Muscle of leg (tissue), 11 donors: ENCODE data around the gene SHC2. TPM values are rescaled to one million over a fixed set of nuclear protein-coding genes. Genes with fewer than 3 reads are reported as not detected.
"Not testable (repeated sequence)": the region's sequence is repeated elsewhere in the genome, so short reads cannot be mapped to it uniquely, and the experiment has no call there.

ENCODE experiments used
- DNase-seq: peaks from one replicate; pipeline ENCODE4 v3.0.0; 2013
- H3K27ac ChIP-seq: one replicate; pipeline ENCODE4 v1.5.1; 2013; ENCODE audit warnings: mild to moderate bottlenecking, low read length, control low read depth
- H3K27me3 ChIP-seq: one replicate; pipeline ENCODE4 v1.6.1; 2013; ENCODE audit warnings: low read length; ENCODE audit not compliant: control insufficient read depth, insufficient read depth
- H3K36me3 ChIP-seq: one replicate; pipeline ENCODE4 v1.6.1; 2013; ENCODE audit warnings: low read length; ENCODE audit not compliant: control insufficient read depth, insufficient read depth
- H3K4me1 ChIP-seq: one replicate; pipeline ENCODE4 v1.6.1; 2013; ENCODE audit warnings: low read length; ENCODE audit not compliant: control insufficient read depth, insufficient read depth
- H3K4me3 ChIP-seq: one replicate; pipeline ENCODE4 v1.5.1; 2013; ENCODE audit warnings: low read length, control low read depth
- H3K9me3 ChIP-seq: replicated peaks from 2 replicates; pipeline ENCODE4 v1.6.1; 2013; ENCODE audit warnings: low read depth, low read length; ENCODE audit not compliant: control insufficient read depth
- WGBS: methylation state at CpG from one replicate; pipeline ENCODE4 v1.1.5; 2013; ENCODE audit warnings: missing lambda C conversion rate; ENCODE audit not compliant: insufficient coverage; 5-methylcytosine and 5-hydroxymethylcytosine counted together
- polyA plus RNA-seq, 8 donors: library from polyadenylated mRNA; unstranded; fragments of 120-200 nt; gene quantifications; one replicate each; pipeline versions ENCODE4 v1.2.1 to v1.2.3, GENCODE V29; 2013; ENCODE audit warnings: inconsistent platforms in 1 of 8, low replicate concordance in 1 of 8; ENCODE audit not compliant: insufficient read length in 8 of 8, insufficient read depth in 1 of 8
- total RNA-seq: library from RNA; stranded (reverse); fragments of 120-200 nt; gene quantifications from one replicate; pipeline ENCODE4 v1.2.4, GENCODE V29; 2013

SHC2 gene
- total and polyA plus RNA-seq, 9 donors, result 13.9 to 46.6 (median 31.5) TPM

DNA sequence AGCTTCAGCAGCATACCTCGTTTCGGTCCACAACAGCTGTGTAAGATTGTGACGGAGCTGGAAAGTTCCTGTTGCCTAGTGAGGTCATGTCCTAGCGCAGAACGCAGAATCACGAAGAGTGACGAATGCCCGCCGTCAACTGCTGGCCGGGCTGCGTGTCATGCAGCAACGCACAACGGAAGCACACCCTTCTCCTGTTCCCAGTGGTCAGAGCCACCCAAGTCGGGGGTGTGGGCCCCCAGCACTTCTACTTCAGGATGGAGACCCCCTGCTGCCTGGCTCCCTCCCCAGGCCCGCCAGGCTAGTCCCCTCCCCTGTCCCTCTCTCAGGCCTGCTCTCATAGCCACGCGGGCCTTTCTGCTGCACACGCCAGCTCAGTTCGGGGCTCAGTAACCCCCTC, 77.8 kb downstream of the SHC2 start:
- DNase-seq, result no peak
- peaks cover 10% of the 10 kb centered on the region for H3K27me3 ChIP-seq
- H3K27ac ChIP-seq, result no peak overlapping the region
- H3K4me3 ChIP-seq, result no peak overlapping the region
- no peaks in the 10 kb centered on the region for H3K9me3 ChIP-seq
- WGBS, result 81% methylated on average over 19 of the region's 19 CpGs
- H3K36me3 ChIP-seq, result no peaks in the 10 kb centered on the region
- peaks cover 5% of the 10 kb centered on the region for H3K4me1 ChIP-seq

GRCh38 chr19:382578-382977, 78.3 kb downstream of the SHC2 start:
- H3K36me3 ChIP-seq, H3K27ac ChIP-seq, H3K27me3 ChIP-seq, DNase-seq, H3K4me1 ChIP-seq, H3K4me3 ChIP-seq, H3K9me3 ChIP-seq: not testable (repeated sequence)
- WGBS, result 76% methylated on average over 4 of the region's 9 CpGs

- not testable (repeated sequence) for H3K9me3 ChIP-seq, H3K27me3 ChIP-seq, DNase-seq, H3K36me3 ChIP-seq, H3K4me1 ChIP-seq, H3K27ac ChIP-seq, H3K4me3 ChIP-seq
- 74% methylated on average over 8 of the region's 11 CpGs for WGBS
These were observed 78.9 kb downstream of the SHC2 start for GRCh38 chr19:381901-382300.

DNA sequence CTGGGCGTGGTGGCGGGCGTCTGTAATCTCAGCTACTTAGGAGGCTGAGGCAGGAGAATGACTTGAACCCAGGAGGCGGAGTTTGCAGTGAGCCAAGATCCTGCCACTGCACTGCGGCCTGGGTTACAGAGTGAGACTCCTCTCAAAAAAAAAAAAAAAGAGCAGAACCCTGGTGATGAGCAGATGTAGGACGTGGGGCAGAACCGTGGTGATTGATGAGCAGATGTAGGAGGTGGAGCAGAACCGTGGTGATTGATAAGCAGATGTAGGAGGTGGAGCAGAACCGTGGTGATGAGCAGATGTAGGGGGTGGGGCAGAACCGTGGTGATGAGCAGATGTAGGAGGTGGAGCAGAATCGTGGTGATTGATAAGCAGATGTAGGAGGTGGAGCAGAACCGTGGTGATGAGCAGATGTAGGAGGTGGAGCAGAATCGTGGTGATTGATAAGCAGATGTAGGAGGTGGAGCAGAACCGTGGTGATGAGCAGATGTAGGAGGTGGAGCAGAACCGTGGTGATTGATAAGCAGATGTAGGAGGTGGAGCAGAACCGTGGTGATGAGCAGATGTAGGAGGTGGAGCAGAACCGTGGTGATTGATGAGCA, 80.1 kb downstream of the SHC2 start:
- not testable (repeated sequence) for H3K27ac ChIP-seq, DNase-seq, H3K4me3 ChIP-seq, H3K4me1 ChIP-seq, H3K9me3 ChIP-seq, H3K36me3 ChIP-seq
- WGBS, result 88% methylated on average over 5 of the region's 17 CpGs
- H3K27me3 ChIP-seq, result peaks cover 11% of the 10 kb centered on the region

GRCh38 chr19:379796-380195, 81.0 kb downstream of the SHC2 start:
- H3K4me3 ChIP-seq, result no peak overlapping the region
- H3K4me1 ChIP-seq, result peaks cover 5% of the 10 kb centered on the region
- WGBS, result 87% methylated on average over 14 of the region's 16 CpGs
- peaks cover 14% of the 10 kb centered on the region for H3K27me3 ChIP-seq
- no peak for DNase-seq
- no peak overlapping the region for H3K27ac ChIP-seq
- no peaks in the 10 kb centered on the region for H3K36me3 ChIP-seq
- H3K9me3 ChIP-seq, result no peaks in the 10 kb centered on the region

GRCh38 chr19:378706-379105, 82.1 kb downstream of the SHC2 start:
- Histone ChIP-seq H3K9me3 (no peaks in the 10 kb centered on the region), H3K36me3 (no peaks in the 10 kb centered on the region), H3K27ac (no peak overlapping the region), H3K4me3 (no peak overlapping the region), H3K27me3 (peaks cover 18% of the 10 kb centered on the region), H3K4me1 (peaks cover 5% of the 10 kb centered on the region)
- no peak for DNase-seq
- WGBS, result 84% methylated on average over 9 of the region's 14 CpGs

DNA sequence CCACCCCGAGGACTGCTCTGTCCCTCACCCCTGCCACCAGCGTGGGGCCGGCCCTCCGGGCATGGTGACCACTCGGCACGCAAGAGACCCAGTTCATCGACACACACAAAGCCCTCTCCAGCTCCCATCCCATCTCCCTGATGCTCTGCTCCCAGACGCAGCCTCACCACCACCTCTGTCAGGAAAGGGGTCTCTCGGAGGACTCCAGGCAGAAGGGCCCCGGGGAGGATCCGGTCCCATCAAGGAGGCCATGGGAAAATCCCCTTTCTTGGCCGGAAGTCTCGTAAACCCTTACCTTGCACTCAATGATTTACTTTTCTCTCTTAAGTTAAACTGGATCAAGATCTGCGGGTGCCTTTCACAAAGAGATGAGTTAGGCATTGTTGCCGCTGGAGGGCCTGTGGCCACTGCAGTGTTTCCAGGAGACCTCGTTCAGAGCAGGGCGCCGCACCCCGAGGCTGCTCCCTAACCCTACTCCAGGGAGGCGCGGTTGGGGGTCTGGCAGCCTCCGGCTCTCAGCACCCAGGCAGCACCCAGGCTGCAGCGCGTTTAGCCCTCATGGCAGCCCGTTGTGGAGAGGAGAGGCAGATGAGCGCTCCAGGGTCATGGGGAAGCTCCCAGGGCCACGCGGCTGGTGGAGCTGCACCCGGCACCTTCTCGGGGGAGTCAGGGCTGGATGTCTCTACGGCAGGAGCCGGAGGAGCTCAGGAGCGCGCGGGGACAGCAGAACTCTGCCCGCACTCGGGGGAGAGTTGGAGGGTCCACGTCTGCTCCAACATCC, 82.8 kb downstream of the SHC2 start:
- Histone ChIP-seq H3K27me3 (peaks cover 16% of the 10 kb centered on the region), H3K9me3 (no peaks in the 10 kb centered on the region), H3K4me1 (peaks cover 12% of the 10 kb centered on the region), H3K27ac (no peak overlapping the region), H3K4me3 (no peak overlapping the region), H3K36me3 (no peaks in the 10 kb centered on the region)
- 65% methylated on average over 27 of the region's 38 CpGs for WGBS
- DNase-seq, result no peak

DNA sequence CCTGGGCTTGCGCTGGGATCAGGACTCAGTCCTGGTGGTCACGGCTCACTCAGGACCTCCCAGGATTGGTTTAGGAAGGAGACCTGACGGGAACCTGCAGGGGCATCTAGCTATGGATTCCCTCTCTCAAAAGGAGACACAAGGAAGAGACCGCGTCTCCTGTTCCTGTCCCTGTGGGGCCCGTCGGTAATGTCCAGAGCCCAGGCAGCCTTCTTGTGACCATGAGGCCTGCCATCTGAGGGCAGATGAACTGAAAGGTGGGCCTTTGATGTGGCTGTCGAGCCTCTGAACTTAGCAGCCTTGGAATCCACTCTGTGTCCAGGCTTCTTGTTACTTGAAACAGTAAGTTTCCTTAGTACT, 84.7 kb downstream of the SHC2 start:
- Histone ChIP-seq H3K27me3 (peaks cover 17% of the 10 kb centered on the region), H3K9me3 (no peaks in the 10 kb centered on the region), H3K27ac (no peak overlapping the region), H3K4me1 (peaks cover 31% of the 10 kb centered on the region), H3K4me3 (no peak overlapping the region), H3K36me3 (no peaks in the 10 kb centered on the region)
- no peak for DNase-seq
- 78% methylated on average over 8 of the region's 8 CpGs for WGBS

DNA sequence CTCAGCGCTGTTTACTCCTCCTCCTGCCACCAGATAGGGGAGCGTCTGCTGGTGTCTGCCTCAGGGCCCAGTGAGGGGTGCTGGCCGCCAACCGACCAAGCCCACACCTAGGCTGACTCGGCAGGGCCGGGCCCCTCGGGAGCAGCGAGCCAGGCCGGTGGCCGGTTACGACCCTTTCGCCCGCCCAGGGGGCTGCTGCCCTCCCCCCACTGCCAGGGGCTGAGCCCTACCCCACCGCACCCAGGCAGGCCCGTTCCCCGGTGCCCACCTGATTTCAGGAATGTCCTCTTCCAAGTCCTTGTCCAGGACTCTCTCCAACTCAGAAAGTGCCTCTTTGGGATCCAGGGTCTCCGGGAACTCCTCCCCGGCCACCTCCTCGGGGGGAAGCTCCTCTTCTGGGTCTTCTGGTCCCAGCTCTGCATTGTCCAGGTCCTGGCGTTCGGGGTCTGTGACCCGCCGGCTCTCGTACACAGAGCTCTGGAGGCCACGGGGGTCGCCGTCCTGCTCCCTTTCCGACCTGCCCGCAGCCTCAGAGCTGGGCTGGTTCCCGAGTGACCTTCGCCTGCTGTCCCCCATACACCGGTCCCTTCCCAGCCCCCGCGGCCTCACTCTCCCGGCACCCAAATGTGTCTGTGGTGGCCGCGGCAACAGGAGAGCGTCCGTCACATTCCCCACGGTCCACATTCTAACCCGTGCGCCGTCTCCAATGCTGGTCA, 85.3 kb downstream of the SHC2 start:
- no peak for DNase-seq
- Histone ChIP-seq H3K4me1 (peaks cover 35% of the 10 kb centered on the region), H3K4me3 (no peak overlapping the region), H3K27me3 (peaks cover 21% of the 10 kb centered on the region), H3K9me3 (no peaks in the 10 kb centered on the region), H3K27ac (no peak overlapping the region), H3K36me3 (no peaks in the 10 kb centered on the region)
- 76% methylated on average over 41 of the region's 43 CpGs for WGBS

GRCh38 chr19:374886-375235, 86.0 kb downstream of the SHC2 start:
- no peak for DNase-seq
- Histone ChIP-seq H3K4me3 (no peak overlapping the region), H3K4me1 (peaks cover 35% of the 10 kb centered on the region), H3K36me3 (no peaks in the 10 kb centered on the region), H3K27ac (no peak overlapping the region), H3K9me3 (no peaks in the 10 kb centered on the region), H3K27me3 (peaks cover 21% of the 10 kb centered on the region)
- 79% methylated on average over 13 of the region's 17 CpGs for WGBS
